Activated T-helper 17 cell treated with anti-CD3 and anti-CD28 coated beads, Interleukin-2, amount 50 U/mL, for 72 hours (primary cell): ENCODE measurements around the gene ESRP2. TPM values are rescaled to one million over a fixed set of nuclear protein-coding genes. Genes with fewer than 3 reads are reported as not detected.
A peak's percentile ranks its signal among the peaks of the same experiment; 100 is the strongest.

Experiments
- ATAC-seq: fragments of 150-1000 bp; cut with Tn5 transposase; replicated peaks from 2 replicates; pipeline ENCODE4 v1.10.0; 2021; ENCODE audit warnings: mild to moderate bottlenecking, moderate library complexity
- H3K27ac Mint-ChIP-seq: one replicate; pipeline ENCODE4 v1.8.0; 2022; ENCODE audit warnings: mixed read lengths
- H3K27me3 Mint-ChIP-seq: one replicate; pipeline ENCODE4 v1.8.0; 2022; ENCODE audit warnings: mixed read lengths
- H3K36me3 Mint-ChIP-seq: one replicate; pipeline ENCODE4 v1.8.0; 2022; ENCODE audit warnings: low read depth, mild to moderate bottlenecking, mixed read lengths
- H3K4me1 Mint-ChIP-seq: one replicate; pipeline ENCODE4 v1.8.0; 2022; ENCODE audit warnings: mixed read lengths
- H3K4me3 Mint-ChIP-seq: one replicate; pipeline ENCODE4 v1.8.0; 2022; ENCODE audit warnings: mild to moderate bottlenecking, mixed read lengths
- H3K9me3 Mint-ChIP-seq: one replicate; pipeline ENCODE4 v1.8.0; 2022; ENCODE audit warnings: mixed read lengths
- total RNA-seq, 2 donors: library from RNA; stranded (reverse); gene quantifications; one replicate each; pipeline ENCODE4 v1.2.3, GENCODE V29; 2022

ESRP2 gene
- total RNA-seq, 2 donors from 2014 or later: 0.13 to 0.15 TPM

DNA sequence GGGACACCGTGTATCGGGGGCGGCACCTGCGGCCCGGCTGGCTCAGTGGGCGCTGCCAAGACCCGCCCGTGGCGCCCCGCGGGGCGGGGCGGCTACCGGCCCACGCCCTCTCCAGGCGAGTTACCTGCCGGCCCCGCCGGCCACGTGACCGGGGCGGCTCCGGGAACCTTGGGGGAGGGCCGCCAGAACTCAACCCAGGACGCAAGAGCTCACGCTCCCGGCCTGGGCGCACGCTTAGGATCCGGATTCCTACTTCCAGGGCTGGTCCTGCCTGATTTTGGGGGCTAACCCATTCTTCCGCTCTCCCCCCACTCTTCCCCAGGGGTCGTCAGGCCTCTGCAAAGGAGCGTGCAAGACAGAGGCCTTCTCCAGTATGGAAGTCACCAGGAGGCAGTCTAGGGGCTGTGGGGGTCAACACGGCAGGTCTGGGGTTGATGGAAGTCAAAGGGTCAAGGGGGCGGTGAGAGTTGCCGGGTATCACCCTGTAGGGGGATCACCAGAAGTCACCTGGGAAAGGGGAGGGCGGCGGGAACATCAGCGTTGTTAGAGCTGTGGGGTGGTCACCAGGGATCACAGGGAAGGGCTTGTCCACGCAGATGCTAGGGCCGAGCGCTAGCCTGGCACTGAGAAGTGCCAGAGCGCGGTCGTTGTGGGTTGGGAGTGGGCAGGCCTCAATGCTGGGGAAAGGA is 354 bp upstream of the ESRP2 start:
- peak overlapping the region; percentile 98 for H3K4me3 Mint-ChIP-seq
- ATAC-seq: no peak
- peaks cover 8% of the 10 kb centered on the region for H3K4me1 Mint-ChIP-seq
- peaks cover 4% of the 10 kb centered on the region for H3K36me3 Mint-ChIP-seq
- H3K9me3 Mint-ChIP-seq: no peaks in the 10 kb centered on the region
- H3K27ac Mint-ChIP-seq: peak overlapping the region; percentile 70
- no peaks in the 10 kb centered on the region for H3K27me3 Mint-ChIP-seq

DNA sequence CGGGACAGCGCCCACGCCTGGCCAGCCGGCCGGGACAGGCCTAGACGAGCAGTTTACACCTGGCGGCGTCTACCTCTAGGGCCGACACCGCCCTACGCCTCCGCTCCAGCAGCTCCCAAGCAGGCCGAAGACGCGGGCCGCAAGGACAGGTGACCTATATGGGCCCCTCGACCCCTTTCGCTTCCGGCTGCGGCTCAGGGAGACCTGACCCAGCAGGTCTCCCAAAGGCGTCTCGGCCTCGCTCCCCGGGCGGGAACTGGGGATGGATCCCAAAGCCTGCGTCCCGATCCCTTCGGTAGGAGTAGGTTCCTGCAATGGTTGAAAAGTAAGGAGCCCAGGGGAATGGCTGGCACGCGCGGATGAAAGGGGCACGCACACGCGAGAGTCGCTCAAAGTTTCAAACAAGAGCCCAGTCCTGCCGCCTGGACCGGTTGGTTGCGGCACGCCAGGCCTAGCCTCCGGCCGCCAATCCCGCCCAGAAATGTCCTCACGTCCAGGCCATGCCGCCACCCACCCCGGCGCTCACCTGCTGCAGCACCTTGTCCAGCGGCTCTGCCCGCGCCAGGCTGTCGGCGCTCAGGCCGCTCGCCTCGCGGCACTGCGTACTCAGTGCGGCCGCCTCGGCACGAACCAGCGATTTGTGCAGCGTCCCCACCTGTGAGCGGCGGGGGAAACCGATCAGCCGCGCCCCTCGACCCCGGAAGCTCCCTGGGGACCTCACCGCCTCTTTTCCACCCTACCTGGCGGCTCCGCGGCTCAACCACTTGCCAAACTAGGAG is 630 bp downstream of the ESRP2 start:
- no peak overlapping the region for H3K27ac Mint-ChIP-seq
- peaks cover 8% of the 10 kb centered on the region for H3K4me1 Mint-ChIP-seq
- H3K9me3 Mint-ChIP-seq: no peaks in the 10 kb centered on the region
- no peaks in the 10 kb centered on the region for H3K27me3 Mint-ChIP-seq
- H3K36me3 Mint-ChIP-seq: peaks cover 4% of the 10 kb centered on the region
- no peak for ATAC-seq
- peak overlapping the region; percentile 18 for H3K4me3 Mint-ChIP-seq

DNA sequence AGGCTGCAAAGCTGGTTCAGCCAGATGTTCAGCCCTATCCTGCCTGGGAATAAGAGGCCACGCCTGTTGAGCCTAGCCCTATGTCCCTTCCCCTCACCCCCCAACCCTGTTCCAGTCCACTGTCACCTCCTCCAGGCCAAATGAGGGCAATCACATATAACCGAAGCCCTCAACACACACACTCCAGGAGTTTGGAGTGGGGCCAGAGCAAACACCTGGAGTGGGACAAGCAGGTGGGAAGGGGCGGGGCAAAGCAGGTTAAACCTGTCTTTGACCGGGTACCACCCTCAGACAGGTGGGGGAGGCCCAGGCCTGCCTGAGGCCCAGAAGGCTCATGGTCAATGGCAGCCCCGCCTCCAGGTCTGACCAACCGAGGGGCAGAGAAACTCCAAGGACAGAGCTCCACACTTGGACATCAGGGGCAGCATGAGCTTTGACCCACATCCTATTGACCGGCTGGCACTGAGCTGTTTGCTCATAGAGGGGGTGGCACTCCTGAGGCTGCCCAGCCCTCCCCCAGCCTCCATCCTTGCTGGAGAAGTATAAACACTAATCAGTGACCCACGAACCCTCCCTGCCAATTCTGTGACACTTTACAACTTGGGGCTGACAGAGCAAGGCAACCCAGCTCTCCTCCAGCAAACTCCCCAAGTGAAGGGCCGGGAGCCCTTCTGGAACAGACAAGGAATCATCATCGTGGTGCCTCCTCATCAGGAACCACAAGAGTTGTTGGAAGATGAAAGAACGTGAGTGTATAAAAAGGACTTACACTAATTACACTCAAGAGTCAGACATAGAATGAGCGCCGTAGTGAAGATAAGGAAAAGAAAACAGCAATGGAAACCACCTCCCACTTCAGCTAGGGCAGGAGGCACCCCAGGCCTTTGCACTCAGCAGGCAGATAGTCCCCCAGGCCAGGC is 1.5 kb downstream of the ESRP2 start:
- Mint-ChIP-seq H3K27me3 (no peaks in the 10 kb centered on the region), H3K9me3 (no peaks in the 10 kb centered on the region), H3K27ac (peak overlapping the region; percentile 48), H3K36me3 (peaks cover 4% of the 10 kb centered on the region), H3K4me3 (peak overlapping the region; percentile 18), H3K4me1 (peaks cover 8% of the 10 kb centered on the region)
- no peak for ATAC-seq

DNA sequence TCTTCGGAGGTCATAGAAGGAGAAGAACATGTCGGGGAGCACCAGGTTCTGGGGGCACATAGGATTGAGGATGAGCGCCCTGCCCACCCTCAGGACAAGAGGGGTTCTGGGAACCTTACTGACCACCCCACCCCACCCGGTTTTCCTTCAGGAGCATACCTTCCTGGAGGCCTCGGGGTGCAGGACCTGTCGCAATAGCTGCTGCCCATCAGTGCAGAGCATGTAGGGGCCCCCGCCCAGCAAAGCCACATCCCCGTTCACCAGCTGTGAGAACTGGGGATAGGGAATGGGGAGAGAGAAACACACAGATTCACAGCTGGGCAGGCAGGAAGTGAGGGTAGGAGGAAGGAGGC is 2.1 kb downstream of the ESRP2 start:
- no peaks in the 10 kb centered on the region for H3K9me3 Mint-ChIP-seq
- H3K4me1 Mint-ChIP-seq: peaks cover 8% of the 10 kb centered on the region
- H3K27ac Mint-ChIP-seq: no peak overlapping the region
- H3K27me3 Mint-ChIP-seq: no peaks in the 10 kb centered on the region
- peaks cover 10% of the 10 kb centered on the region for H3K36me3 Mint-ChIP-seq
- ATAC-seq: no peak
- H3K4me3 Mint-ChIP-seq: no peak overlapping the region

DNA sequence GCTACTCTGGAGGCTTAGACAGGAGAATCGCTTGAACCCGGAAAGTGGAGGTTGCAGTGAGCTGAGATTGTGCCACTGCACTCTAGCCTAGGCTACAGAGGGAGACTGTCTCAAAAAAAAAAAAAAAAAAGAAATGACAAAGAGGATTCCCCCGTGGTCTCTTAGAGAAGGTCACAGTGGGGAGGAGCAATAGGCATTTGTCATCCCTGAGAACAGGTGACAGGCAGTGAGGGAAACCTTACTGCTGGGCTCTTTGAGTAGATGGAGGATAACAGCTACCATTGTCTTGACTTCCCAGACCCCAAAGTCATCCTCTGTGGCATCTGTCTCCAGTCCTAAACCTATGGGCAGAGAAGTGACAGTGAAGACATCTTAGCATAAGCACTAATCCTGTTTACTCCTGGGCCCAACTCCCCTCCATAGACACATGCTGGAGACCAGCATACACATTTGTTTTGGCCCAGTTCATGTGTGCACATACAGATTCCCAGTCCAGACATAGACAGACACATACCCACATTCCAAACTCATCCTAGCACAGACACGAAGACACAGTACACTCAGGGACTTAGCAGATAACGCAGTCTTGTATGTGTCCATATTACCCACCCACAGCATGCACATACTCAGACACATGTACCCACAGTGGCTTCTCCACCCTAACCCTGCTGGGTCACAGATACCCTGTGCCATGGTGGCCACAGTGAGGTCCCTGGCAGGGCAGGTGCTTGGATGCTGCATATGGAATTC is 2.7 kb downstream of the ESRP2 start:
- Mint-ChIP-seq H3K27ac (no peak overlapping the region), H3K9me3 (no peaks in the 10 kb centered on the region), H3K27me3 (no peaks in the 10 kb centered on the region), H3K4me1 (peaks cover 8% of the 10 kb centered on the region), H3K36me3 (peaks cover 12% of the 10 kb centered on the region), H3K4me3 (no peak overlapping the region)
- peak; percentile 15 for ATAC-seq

DNA sequence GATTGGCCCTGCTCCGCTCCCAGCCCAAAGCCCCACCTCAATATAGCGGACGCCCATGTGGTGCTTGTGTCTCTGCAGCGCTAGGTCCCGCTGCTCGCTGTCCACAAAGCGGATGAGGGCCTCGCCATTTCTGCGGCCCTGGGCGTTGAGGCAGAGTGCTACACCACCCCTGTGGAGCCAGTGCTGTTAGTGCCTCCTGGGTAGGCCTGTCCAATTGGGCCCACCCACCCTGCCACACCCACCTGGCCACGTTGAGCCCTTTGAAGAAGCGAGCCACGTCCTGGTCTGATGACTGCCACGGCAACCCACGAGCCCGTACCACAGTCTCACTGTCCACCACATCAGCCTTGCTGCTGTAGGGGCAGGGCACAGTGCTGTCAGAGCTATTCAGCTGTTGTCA is 3.6 kb downstream of the ESRP2 start:
- no peak overlapping the region for H3K4me3 Mint-ChIP-seq
- no peaks in the 10 kb centered on the region for H3K9me3 Mint-ChIP-seq
- no peaks in the 10 kb centered on the region for H3K27me3 Mint-ChIP-seq
- H3K36me3 Mint-ChIP-seq: peaks cover 21% of the 10 kb centered on the region
- peaks cover 10% of the 10 kb centered on the region for H3K4me1 Mint-ChIP-seq
- ATAC-seq: no peak
- H3K27ac Mint-ChIP-seq: no peak overlapping the region

DNA sequence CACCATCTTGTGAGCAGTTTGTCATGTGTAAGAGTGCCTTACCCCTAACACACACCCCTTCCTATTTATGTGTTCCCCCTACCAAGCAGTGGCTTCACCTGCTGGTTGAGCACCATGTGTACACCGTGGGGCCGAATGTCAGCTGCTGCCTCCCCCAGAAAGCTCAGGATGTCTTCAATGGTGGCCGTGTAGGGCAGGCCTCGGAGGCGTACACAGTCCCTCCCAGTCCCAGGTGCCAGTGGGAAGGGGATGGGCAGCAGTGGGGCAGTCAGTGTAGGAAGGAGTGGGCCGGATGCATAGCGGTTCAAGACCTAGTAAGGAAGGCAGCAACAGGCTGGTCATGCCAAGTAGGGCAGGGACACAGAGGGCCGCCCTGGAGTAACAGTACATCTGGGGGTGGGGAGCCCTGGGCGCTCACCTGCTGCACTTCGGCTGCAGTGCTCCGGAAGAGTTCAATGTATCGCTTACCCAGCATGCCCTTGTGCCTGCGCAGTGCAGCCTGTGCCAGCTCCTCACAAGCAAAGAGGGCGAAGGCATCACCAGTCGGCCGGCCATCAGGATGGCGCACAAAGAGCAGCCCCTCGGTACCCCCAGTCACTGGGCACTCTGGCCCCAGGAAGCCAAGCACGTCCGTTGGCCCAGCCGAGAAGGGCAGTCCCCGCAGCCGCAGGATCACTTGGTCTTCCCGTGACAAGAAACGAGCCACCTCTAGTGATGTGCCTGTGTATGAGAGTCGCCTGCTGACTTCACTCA is 4.4 kb downstream of the ESRP2 start:
- no peak for ATAC-seq
- Mint-ChIP-seq H3K9me3 (no peaks in the 10 kb centered on the region), H3K27ac (no peak overlapping the region), H3K4me1 (peaks cover 13% of the 10 kb centered on the region), H3K36me3 (peaks cover 29% of the 10 kb centered on the region), H3K4me3 (no peak overlapping the region), H3K27me3 (no peaks in the 10 kb centered on the region)

DNA sequence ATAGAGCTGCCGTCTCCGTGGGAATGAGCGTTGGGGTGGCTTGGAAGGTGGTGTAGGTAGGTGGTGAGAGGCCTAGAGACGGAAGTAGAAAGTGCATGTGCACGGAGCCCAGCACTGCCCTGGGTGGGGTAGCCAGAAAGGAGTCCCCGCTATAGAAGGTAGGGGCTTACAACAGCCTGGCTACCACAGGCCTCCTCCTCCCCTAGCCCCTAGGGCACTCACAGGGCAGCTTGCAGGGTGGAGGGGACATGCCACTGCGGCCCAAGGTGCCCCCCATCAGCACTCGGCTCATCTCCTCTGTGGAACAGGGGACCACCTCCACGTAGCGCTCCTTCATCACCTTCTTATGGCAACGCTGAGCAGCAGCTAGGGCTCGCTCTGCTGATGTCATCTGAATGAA is 5.0 kb downstream of the ESRP2 start:
- peaks cover 34% of the 10 kb centered on the region for H3K36me3 Mint-ChIP-seq
- no peaks in the 10 kb centered on the region for H3K27me3 Mint-ChIP-seq
- peaks cover 9% of the 10 kb centered on the region for H3K4me1 Mint-ChIP-seq
- H3K9me3 Mint-ChIP-seq: no peaks in the 10 kb centered on the region
- no peak for ATAC-seq
- H3K4me3 Mint-ChIP-seq: no peak overlapping the region
- H3K27ac Mint-ChIP-seq: no peak overlapping the region

DNA sequence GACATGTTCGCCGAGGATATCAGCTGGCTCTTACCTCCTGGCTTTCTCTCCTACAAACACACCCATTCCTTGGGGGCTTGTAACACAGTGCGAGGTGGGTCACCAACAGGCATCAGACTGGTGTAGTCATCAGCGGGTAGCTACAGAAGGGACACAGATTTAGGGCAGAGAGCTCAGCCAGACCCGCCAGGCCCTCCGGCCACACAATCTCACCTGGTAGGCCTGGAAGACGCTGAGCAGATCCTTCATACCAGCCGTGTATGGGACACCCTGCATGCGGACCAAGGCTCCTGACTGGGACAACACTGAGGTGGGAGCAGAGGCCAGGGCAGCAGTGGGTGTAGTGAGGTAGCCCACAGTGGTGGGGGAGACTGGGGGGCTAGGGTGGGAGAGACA is 5.8 kb downstream of the ESRP2 start:
- Mint-ChIP-seq H3K27ac (no peak overlapping the region), H3K4me1 (peaks cover 9% of the 10 kb centered on the region), H3K9me3 (no peaks in the 10 kb centered on the region), H3K27me3 (no peaks in the 10 kb centered on the region), H3K36me3 (peaks cover 42% of the 10 kb centered on the region), H3K4me3 (no peak overlapping the region)
- ATAC-seq: no peak

DNA sequence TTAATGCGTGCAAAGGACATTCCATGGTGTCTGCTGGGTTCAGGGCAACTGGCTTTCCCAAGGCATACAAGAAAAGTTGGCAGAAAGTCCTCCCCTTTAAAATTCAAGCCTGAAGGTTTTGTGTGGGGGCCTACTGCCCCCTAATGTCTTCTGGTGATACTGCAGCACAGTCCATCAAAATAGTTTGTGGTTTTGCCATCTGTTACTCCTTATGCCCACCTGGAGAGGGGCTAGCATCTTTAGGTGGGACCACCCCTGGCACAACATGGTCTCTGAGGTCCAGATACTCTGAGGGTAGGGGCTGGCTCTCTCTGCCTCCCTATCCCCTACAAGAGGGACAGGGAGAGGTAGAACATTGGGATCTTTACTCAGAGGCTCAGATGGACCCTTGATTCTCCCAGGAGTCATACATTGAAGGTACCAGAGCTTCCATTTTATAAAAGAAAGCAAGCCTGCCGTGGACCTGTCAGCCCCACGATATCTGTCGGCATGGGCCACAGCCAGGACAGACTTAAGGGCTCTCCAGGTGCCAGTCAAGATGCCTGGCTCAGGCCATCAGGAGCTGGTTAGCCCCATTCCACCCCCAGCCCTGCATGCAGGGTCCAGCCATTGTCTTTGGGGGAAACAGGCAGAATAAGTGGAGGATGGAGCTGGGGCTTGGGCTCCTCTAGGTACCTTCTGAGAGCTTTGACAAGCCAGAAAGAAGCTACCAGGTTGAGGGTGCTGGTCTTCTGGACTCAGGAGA is 6.3 kb downstream of the ESRP2 start:
- peak overlapping the region; percentile 59 for H3K27ac Mint-ChIP-seq
- no peaks in the 10 kb centered on the region for H3K27me3 Mint-ChIP-seq
- peaks cover 46% of the 10 kb centered on the region for H3K36me3 Mint-ChIP-seq
- H3K9me3 Mint-ChIP-seq: no peaks in the 10 kb centered on the region
- H3K4me1 Mint-ChIP-seq: peaks cover 9% of the 10 kb centered on the region
- ATAC-seq: no peak
- no peak overlapping the region for H3K4me3 Mint-ChIP-seq

DNA sequence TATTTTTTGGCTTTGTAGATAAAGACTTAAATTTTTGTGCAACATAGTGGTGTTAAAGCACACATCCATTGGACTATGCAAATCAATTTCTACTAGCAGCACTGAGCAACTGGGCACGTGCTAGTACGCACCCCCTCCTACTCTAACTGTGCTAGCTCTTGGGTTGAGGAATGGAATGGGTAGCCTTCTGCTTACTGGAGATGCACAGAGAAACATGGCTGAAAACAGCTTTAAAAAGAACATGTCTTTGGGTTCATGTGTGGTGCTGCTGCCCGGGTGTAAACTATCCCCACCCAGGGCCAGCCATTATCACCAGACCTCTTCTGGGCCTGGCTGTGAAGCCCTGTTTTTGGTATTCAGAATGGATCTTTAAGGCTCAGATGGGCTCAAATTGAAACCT is 7.3 kb downstream of the ESRP2 start:
- H3K4me3 Mint-ChIP-seq: no peak overlapping the region
- H3K9me3 Mint-ChIP-seq: no peaks in the 10 kb centered on the region
- no peak overlapping the region for H3K27ac Mint-ChIP-seq
- peaks cover 47% of the 10 kb centered on the region for H3K36me3 Mint-ChIP-seq
- peaks cover 9% of the 10 kb centered on the region for H3K4me1 Mint-ChIP-seq
- ATAC-seq: no peak
- no peaks in the 10 kb centered on the region for H3K27me3 Mint-ChIP-seq

DNA sequence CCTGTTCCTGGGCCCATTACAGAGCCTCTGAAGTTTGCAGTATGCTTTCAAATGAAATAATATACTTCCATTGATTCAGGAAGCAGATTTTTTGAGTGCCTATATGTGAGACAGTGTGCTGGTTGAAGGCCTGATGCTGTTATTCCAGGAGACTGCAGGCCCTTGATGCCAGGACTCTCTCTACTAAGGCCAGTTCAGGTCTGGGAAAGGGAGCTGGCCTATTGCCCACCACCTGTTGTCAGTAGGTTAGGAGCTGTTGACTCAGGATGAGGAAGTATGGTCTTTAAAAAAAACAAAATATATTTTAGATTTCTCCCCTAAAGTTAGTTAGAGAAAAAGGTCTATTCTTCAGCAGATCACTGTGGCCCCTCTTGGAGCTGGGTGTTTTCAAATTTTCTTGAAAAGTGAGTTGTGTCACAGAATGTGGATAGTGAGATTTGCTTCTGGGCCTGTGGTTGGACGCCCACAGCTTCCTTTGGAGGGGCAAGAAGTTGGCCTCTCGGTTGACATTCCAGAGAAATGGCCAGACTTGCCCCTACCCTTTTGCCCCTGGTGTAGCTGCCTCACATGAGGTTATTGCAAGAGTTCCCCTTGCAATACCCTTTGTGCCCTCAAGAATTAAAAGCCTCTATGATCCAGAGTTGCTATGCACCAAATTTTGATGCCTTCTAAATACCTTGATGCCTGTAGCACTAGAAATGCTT is 7.9 kb downstream of the ESRP2 start:
- Mint-ChIP-seq H3K27me3 (no peaks in the 10 kb centered on the region), H3K9me3 (no peaks in the 10 kb centered on the region), H3K36me3 (peaks cover 47% of the 10 kb centered on the region), H3K4me1 (peaks cover 5% of the 10 kb centered on the region), H3K4me3 (peak overlapping the region; percentile 44), H3K27ac (peak overlapping the region; percentile 82)
- no peak for ATAC-seq
